Upper lobe of left lung (tissue), 4 donors: ENCODE measurements around the gene ITGA1.

Experiments
- EP300 ChIP-seq, 4 donors: sonication (generic); formaldehyde crosslinking; IDR thresholded peaks; one replicate each; pipeline ENCODE4 v1.5.1; 2017; ENCODE audit warnings: antibody characterized with exemption in 4 of 4, control low read depth in 2 of 4
- POLR2A ChIP-seq, 4 donors: fragments of 450-650 bp; IDR thresholded peaks; one replicate each; pipeline ENCODE4 v1.5.1; 2016 to 2017; ENCODE audit warnings: antibody characterized with exemption in 4 of 4, mild to moderate bottlenecking in 2 of 4
- POLR2AphosphoS5 ChIP-seq, 2 donors: sonication (generic); formaldehyde crosslinking; IDR thresholded peaks; one replicate each; pipeline ENCODE4 v1.5.1; 2017; ENCODE audit warnings: antibody characterized with exemption in 2 of 2
- TF ChIP-seq, protein P1 (sequence below), 6 experiments: fragments of 450-650 bp in 4 of 6; fragments of 200-600 bp in 2 of 6; sonication (generic) in 2 of 6; IDR thresholded peaks; one replicate each; pipeline ENCODE4 v1.5.1; 2016 to 2019; ENCODE audit warnings: antibody characterized with exemption in 6 of 6

DNA sequence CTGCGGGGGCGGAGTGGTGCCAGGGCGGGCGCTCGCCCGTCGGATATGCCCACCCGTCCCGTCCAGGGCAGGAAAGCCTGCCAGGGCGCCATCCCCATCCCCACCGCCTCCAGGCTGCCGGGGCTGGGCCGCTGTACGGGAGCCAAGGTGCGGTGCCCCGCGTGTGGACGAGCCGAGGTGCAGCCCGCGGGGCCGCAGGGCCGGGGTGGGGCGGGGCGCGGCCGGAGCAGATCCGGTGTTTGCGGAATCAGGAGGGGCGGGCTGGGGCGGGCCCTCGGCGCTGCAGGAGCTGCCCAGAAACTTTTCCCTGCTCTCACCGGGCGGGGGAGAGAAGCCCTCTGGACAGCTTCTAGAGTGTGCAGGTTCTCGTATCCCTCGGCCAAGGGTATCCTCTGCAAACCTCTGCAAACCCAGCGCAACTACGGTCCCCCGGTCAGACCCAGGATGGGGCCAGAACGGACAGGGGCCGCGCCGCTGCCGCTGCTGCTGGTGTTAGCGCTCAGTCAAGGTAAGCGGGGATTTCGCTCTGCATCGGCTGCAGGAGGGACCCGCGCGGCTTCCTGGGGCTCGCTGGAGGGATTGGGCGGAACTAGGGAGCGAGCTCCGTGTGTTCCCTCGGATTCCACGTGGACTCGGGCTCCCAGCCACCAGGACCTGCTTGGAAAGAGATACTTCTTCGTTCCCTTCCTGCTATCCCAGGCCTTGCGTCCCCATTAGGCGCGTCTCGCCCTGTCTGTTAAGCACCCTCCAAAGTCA is 201.5 kb downstream of the ITGA1 start, which contains the start of gene ITGA2:
- TF ChIP-seq, protein P1, sequence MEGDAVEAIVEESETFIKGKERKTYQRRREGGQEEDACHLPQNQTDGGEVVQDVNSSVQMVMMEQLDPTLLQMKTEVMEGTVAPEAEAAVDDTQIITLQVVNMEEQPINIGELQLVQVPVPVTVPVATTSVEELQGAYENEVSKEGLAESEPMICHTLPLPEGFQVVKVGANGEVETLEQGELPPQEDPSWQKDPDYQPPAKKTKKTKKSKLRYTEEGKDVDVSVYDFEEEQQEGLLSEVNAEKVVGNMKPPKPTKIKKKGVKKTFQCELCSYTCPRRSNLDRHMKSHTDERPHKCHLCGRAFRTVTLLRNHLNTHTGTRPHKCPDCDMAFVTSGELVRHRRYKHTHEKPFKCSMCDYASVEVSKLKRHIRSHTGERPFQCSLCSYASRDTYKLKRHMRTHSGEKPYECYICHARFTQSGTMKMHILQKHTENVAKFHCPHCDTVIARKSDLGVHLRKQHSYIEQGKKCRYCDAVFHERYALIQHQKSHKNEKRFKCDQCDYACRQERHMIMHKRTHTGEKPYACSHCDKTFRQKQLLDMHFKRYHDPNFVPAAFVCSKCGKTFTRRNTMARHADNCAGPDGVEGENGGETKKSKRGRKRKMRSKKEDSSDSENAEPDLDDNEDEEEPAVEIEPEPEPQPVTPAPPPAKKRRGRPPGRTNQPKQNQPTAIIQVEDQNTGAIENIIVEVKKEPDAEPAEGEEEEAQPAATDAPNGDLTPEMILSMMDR (IDR thresholded peaks at IDR 0.05): peak in 2 of 6 experiments; percentile 4 to 23
- peak in 1 of 4 donors; percentile 34 for TF ChIP-seq POLR2A (IDR thresholded peaks at IDR 0.05)
- no peak for TF ChIP-seq POLR2AphosphoS5 (IDR thresholded peaks at IDR 0.05)
- no peak for TF ChIP-seq EP300 (IDR thresholded peaks at IDR 0.05)
